Measurements from ENCODE around the gene SCNN1A. TPM values are rescaled to one million over a fixed set of nuclear protein-coding genes. Genes with fewer than 3 reads are reported as not detected.

The SCNN1A gene
- total and polyA plus RNA-seq, 12 donors: 0.15 to 1.1 (median 0.42) TPM; not detected in 4

- ATAC-seq (peak in 5 of 8 donors; percentile 0 to 4 (median 1)), DNase-seq (no peak)
- Histone ChIP-seq H3K9me3 (no peaks in the 10 kb centered on the region), H3K4me3 (peak overlapping the region; percentile 53 to 94 (median 82)), H3K36me3 (peaks cover 0 to 44% (median 19%) of the 10 kb centered on the region in 9 donors), H3K27ac (peak overlapping the region; percentile 63 to 98 (median 95)), H3K27me3 (no peaks in the 10 kb centered on the region), H3K4me1 (peaks cover 5 to 60% (median 28%) of the 10 kb centered on the region in 9 donors)
- 58 to 73% methylated on average over 36 of the region's 36 CpGs for WGBS, 2 donors
- TF ChIP-seq, protein P1, sequence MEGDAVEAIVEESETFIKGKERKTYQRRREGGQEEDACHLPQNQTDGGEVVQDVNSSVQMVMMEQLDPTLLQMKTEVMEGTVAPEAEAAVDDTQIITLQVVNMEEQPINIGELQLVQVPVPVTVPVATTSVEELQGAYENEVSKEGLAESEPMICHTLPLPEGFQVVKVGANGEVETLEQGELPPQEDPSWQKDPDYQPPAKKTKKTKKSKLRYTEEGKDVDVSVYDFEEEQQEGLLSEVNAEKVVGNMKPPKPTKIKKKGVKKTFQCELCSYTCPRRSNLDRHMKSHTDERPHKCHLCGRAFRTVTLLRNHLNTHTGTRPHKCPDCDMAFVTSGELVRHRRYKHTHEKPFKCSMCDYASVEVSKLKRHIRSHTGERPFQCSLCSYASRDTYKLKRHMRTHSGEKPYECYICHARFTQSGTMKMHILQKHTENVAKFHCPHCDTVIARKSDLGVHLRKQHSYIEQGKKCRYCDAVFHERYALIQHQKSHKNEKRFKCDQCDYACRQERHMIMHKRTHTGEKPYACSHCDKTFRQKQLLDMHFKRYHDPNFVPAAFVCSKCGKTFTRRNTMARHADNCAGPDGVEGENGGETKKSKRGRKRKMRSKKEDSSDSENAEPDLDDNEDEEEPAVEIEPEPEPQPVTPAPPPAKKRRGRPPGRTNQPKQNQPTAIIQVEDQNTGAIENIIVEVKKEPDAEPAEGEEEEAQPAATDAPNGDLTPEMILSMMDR (IDR thresholded peaks at IDR 0.05): no peak
- intact Hi-C loops (cut with DNase I): loop anchor here in 5 of 10 donors (2.0 to 10.0 kb wide), 3 partner anchors 47 to 50 kb away; no protein-coding TSS in a partner anchor
Observed at GRCh38 chr12:6384499-6385436, 9.4 kb upstream of the SCNN1A start.

DNA sequence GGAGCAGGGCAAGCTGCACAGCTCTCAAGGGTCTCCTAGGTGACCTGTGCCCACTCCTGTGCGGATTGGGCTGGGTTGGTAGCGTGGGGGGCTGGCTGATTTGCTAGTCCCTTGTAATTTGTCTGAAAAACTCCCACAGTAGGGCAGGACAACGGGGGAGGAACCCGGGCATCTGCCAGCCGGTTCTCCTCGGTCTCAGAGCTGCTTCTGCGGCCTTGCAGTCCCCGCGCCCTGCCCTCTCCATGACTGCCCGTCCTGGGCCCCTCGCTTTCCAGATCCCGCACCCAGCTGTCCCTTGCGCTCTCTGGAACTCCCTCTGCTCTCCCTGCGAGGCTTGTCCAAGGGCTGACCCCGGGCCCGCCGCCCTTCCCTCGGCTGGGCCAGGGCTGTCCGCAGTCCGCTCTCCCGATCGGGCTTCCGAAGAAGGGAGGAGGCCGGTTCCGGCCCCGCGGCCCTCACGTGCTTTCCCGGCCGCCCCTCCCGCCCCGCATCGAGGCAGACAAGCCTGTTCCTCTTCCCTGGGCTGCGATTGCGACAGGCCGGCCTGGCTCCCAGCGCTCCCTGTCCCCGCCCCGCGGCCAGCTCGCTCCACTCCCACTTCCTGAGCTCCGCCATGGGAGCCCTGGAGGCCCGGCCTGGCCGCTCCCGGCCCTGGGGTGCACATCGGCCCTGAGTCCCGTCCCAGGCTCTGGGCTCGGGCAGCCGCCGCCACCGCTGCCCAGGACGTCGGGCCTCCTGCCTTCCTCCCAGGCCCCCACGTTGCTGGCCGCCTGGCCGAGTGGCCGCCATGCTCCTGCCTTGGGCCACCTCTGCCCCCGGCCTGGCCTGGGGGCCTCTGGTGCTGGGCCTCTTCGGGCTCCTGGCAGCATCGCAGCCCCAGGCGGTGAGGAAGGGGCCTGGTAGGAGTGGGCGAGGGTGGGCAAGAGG, 8.5 kb upstream of the SCNN1A start, which contains the start of gene LTBR:
Gene LTBR (plus strand): TSS at position 591 of the 927 bp plus-strand sequence. CDS start 197 bp downstream, at position 788.
- Histone ChIP-seq H3K4me1 (peaks cover 5 to 65% (median 28%) of the 10 kb centered on the region in 9 donors), H3K36me3 (peaks cover 0 to 35% (median 19%) of the 10 kb centered on the region in 9 donors), H3K4me3 (peak within 1 kb of the TSS; percentile 53 to 94 (median 82)), H3K9me3 (no peaks in the 10 kb centered on the region), H3K27me3 (no peaks in the 10 kb centered on the region), H3K27ac (peak within 1 kb of the TSS; percentile 63 to 98 (median 95))
- TF ChIP-seq, protein P1 (IDR thresholded peaks at IDR 0.05): peak in 5 of 9 donors; percentile 15 to 48 (median 33)
- intact Hi-C loops (cut with DNase I): loop anchor here in 7 of 10 donors (2.0 to 10.0 kb wide), 5 partner anchors 47 to 53 kb away; no protein-coding TSS in a partner anchor
- WGBS, 2 donors: 8 to 16% methylated on average over 59 to 62 of the region's 62 CpGs
- ATAC-seq: peak; percentile 96 to 98 (median 97)
- DNase-seq: peak; percentile 96 to 98

DNA sequence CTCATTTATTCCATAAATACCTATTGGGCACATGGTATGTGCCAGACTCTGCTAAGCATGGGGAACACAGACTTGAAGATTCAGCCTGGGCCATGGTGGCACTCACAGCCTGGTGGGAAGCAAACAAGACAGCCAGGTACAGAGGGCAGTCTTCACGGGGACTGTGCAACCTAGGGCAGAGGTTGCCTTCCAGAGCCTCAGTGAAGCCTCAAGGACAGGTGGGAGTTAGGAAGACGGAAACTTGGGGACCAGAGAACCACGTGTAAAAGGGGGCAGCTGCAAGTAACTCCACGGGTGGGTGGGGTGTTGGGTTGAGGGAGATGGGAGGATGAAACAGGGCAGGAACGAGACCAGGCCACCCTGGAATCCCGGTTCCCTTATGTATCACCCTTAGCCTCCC, 7.6 kb upstream of the SCNN1A start:
- no peak for DNase-seq
- Histone ChIP-seq H3K27me3 (no peaks in the 10 kb centered on the region), H3K4me1 (peaks cover 5 to 74% (median 28%) of the 10 kb centered on the region in 9 donors), H3K9me3 (no peaks in the 10 kb centered on the region), H3K27ac (peak overlapping the region; percentile 63 to 98 (median 95)), H3K4me3 (peak overlapping the region in 9 of 10 donors; percentile 53 to 94 (median 81)), H3K36me3 (peaks cover 0 to 26% (median 12%) of the 10 kb centered on the region in 9 donors)
- TF ChIP-seq, protein P1 (IDR thresholded peaks at IDR 0.05): no peak
- no peak for ATAC-seq
- intact Hi-C loops (cut with DNase I): loop anchor here in 6 of 10 donors (2.0 to 10.0 kb wide), 4 partner anchors 46 to 52 kb away; no protein-coding TSS in a partner anchor
- WGBS, 2 donors: 89 to 94% methylated on average over 6 of the region's 6 CpGs
